NCI-H1105 treated with DMSO at 0.1 percent for 48 hours (cell line): Measurements from ENCODE around the gene ZFP91.

ENCODE experiments used
- DNase-seq: peaks from one replicate; lab custom pipeline; 2025; lab: John Stamatoyannopoulos, UW

ZFP91 gene

GRCh38 chr11:58629857-58630256 lies 51.0 kb downstream of the ZFP91 start:
- peak; percentile 2 for DNase-seq

GRCh38 chr11:58631378-58631777 lies 52.5 kb downstream of the ZFP91 start:
- no peak for DNase-seq

GRCh38 chr11:58632510-58632909 lies 53.6 kb downstream of the ZFP91 start:
- no peak for DNase-seq

- DNase-seq: no peak
Observed at GRCh38 chr11:58636587-58636986, 57.7 kb downstream of the ZFP91 start.

GRCh38 chr11:58637371-58637770 lies 58.5 kb downstream of the ZFP91 start:
- no peak for DNase-seq

GRCh38 chr11:58639103-58639502 lies 60.2 kb downstream of the ZFP91 start:
- no peak for DNase-seq

- no peak for DNase-seq
Observed at GRCh38 chr11:58639669-58640068, 60.8 kb downstream of the ZFP91 start.

- no peak for DNase-seq
Observed at GRCh38 chr11:58640386-58641023, 61.6 kb downstream of the ZFP91 start.

- DNase-seq: no peak
Observed at GRCh38 chr11:58641341-58641740, 62.5 kb downstream of the ZFP91 start.

GRCh38 chr11:58641803-58642581 lies 63.1 kb downstream of the ZFP91 start:
- DNase-seq: no peak

- no peak for DNase-seq
Observed at GRCh38 chr11:58645854-58646253, 67.0 kb downstream of the ZFP91 start.

GRCh38 chr11:58647141-58647699 lies 68.4 kb downstream of the ZFP91 start:
- no peak for DNase-seq

GRCh38 chr11:58647866-58648265 lies 69.0 kb downstream of the ZFP91 start:
- no peak for DNase-seq

- no peak for DNase-seq
Observed at GRCh38 chr11:58649623-58650022, 70.8 kb downstream of the ZFP91 start.

GRCh38 chr11:58650496-58650895 lies 71.6 kb downstream of the ZFP91 start:
- no peak for DNase-seq

GRCh38 chr11:58652726-58653280 lies 73.9 kb downstream of the ZFP91 start:
- no peak for DNase-seq

- peak; percentile 68 for DNase-seq
Observed at GRCh38 chr11:58654079-58654907, 75.4 kb downstream of the ZFP91 start.

- DNase-seq: no peak
Observed at GRCh38 chr11:58654908-58655296, 76.0 kb downstream of the ZFP91 start.

GRCh38 chr11:58656348-58656747 lies 77.5 kb downstream of the ZFP91 start:
- DNase-seq: no peak

- DNase-seq: no peak
Observed at GRCh38 chr11:58658623-58659022, 79.8 kb downstream of the ZFP91 start.

GRCh38 chr11:58659404-58659803 lies 80.5 kb downstream of the ZFP91 start:
- no peak for DNase-seq

- DNase-seq: no peak
Observed at GRCh38 chr11:58659910-58660570, 81.2 kb downstream of the ZFP91 start.
